Measurements from ENCODE around the gene FANCI.

- TF ChIP-seq POLR2A (IDR thresholded peaks at IDR 0.05; ENCODE audit: low read depth, low read length) (no peak), TAF1 (IDR thresholded peaks at IDR 0.05; ENCODE audit: borderline replicate concordance, low read depth, low read length) (no peak)
Observed at GRCh38 chr15:89335298-89336041, 91.7 kb downstream of the FANCI start.
